Umbilical cord (tissue), 2 donors: ENCODE results near the gene ILF2. TPM values are rescaled to one million over a fixed set of nuclear protein-coding genes. Genes with fewer than 3 reads are reported as not detected.

ENCODE experiments used
- DNase-seq: peaks from one replicate; pipeline ENCODE4 v3.0.0-alpha.2; 2015; ENCODE audit warnings: low spot score
- total RNA-seq: library from RNA; depleted of rRNA; stranded (reverse); fragments of >200 nt; gene quantifications from one replicate; pipeline ENCODE4 v1.2.3, GENCODE V29; 2014; ENCODE audit warnings: low replicate concordance; ENCODE audit not compliant: insufficient read depth

The ILF2 gene
- total RNA-seq, 1 donor from 2014 or later, result 72.2 TPM

- no peak for DNase-seq
Measured at GRCh38 chr1:153628638-153629342, 42.0 kb downstream of the ILF2 start.

- DNase-seq, result no peak
Measured at GRCh38 chr1:153627715-153628626, 42.8 kb downstream of the ILF2 start, which contains the start of gene S100A1. TSS of gene S100A1 (plus strand) at chr1:153628434. CDS start at chr1:153630522, 2,088 bp downstream.

- peak; percentile 95 for DNase-seq
Measured at GRCh38 chr1:153626904-153627714, 43.7 kb downstream of the ILF2 start, which contains the start of gene S100A13. TSS of gene S100A13 (minus strand) at chr1:153627505. CDS start at chr1:153626472, 1,033 bp downstream.

GRCh38 chr1:153626477-153626903 lies 44.3 kb downstream of the ILF2 start:
- DNase-seq, result no peak

- peak; percentile 40 for DNase-seq
Measured at GRCh38 chr1:153624965-153625611, 45.7 kb downstream of the ILF2 start.

- DNase-seq, result no peak
Measured at GRCh38 chr1:153623101-153623500, 47.7 kb downstream of the ILF2 start.

- no peak for DNase-seq
Measured at GRCh38 chr1:153619171-153619570, 51.6 kb downstream of the ILF2 start.

- DNase-seq, result no peak
Measured at GRCh38 chr1:153617663-153618062, 53.1 kb downstream of the ILF2 start.

GRCh38 chr1:153616917-153617311 lies 53.9 kb downstream of the ILF2 start:
- DNase-seq, result peak; percentile 28

GRCh38 chr1:153616144-153616916 lies 54.5 kb downstream of the ILF2 start, which contains the start of gene S100A14:
TSS of gene S100A14 (minus strand) at chr1:153616325. CDS start at chr1:153615858, 467 bp downstream.
- DNase-seq, result peak; percentile 37

GRCh38 chr1:153615406-153615805 lies 55.4 kb downstream of the ILF2 start:
- no peak for DNase-seq

GRCh38 chr1:153614906-153615305 lies 55.9 kb downstream of the ILF2 start:
- no peak for DNase-seq

GRCh38 chr1:153614189-153614900 lies 56.4 kb downstream of the ILF2 start:
- DNase-seq, result no peak

GRCh38 chr1:153613406-153613805 lies 57.4 kb downstream of the ILF2 start:
- no peak for DNase-seq

GRCh38 chr1:153612755-153613331 lies 58.0 kb downstream of the ILF2 start, which contains the start of gene S100A16:
TSS of gene S100A16 (minus strand) at chr1:153613137. CDS start at chr1:153608151, 4,986 bp downstream.
- DNase-seq, result peak; percentile 89

GRCh38 chr1:153612111-153612754 lies 58.6 kb downstream of the ILF2 start:
- peak; percentile 30 for DNase-seq
